Mesenteric fat pad (tissue), 1 donor: ENCODE data around the gene CACNA1S. TPM values are rescaled to one million over a fixed set of nuclear protein-coding genes. Genes with fewer than 3 reads are reported as not detected.

Experiments used
- DNase-seq: peaks from one replicate; pipeline ENCODE4 v3.0.0-alpha.2; 2020; ENCODE audit warnings: low spot score
- total RNA-seq: library from RNA; stranded (reverse); fragmentation: NEBNext Ultra II Directional; extraction: Animal tissue kit (Norgen Biotek cat#: 25700); gene quantifications from one replicate; pipeline ENCODE4 v1.2.1, GENCODE V29; 2021
- donor health status: DM: yes; HTN: yes; CAD: no.

CACNA1S gene
- total RNA-seq, 1 donor from 2014 or later = not detected

- no peak for DNase-seq
Observed at GRCh38 chr1:201063145-201063544, 49.1 kb downstream of the CACNA1S start.

GRCh38 chr1:201062511-201063091 lies 49.6 kb downstream of the CACNA1S start:
- no peak for DNase-seq

GRCh38 chr1:201061886-201062285 lies 50.3 kb downstream of the CACNA1S start:
- no peak for DNase-seq

- DNase-seq = no peak
Observed at GRCh38 chr1:201061049-201061448, 51.2 kb downstream of the CACNA1S start.

GRCh38 chr1:201060586-201060985 lies 51.6 kb downstream of the CACNA1S start:
- DNase-seq = no peak

- DNase-seq = no peak
Observed at GRCh38 chr1:201059871-201060555, 52.2 kb downstream of the CACNA1S start.

- DNase-seq = no peak
Observed at GRCh38 chr1:201059401-201059800, 52.8 kb downstream of the CACNA1S start.

- no peak for DNase-seq
Observed at GRCh38 chr1:201054091-201054543, 58.1 kb downstream of the CACNA1S start.

GRCh38 chr1:201053155-201053860 lies 58.9 kb downstream of the CACNA1S start:
- DNase-seq = no peak

- DNase-seq = no peak
Observed at GRCh38 chr1:201051399-201051798, 60.8 kb downstream of the CACNA1S start.

GRCh38 chr1:201050515-201051277 lies 61.5 kb downstream of the CACNA1S start:
- DNase-seq = no peak

GRCh38 chr1:201049248-201049831 lies 62.9 kb downstream of the CACNA1S start:
- DNase-seq = no peak

- no peak for DNase-seq
Observed at GRCh38 chr1:201048521-201048920, 63.7 kb downstream of the CACNA1S start.

- DNase-seq = no peak
Observed at GRCh38 chr1:201044119-201044518, 68.1 kb downstream of the CACNA1S start.

- no peak for DNase-seq
Observed at GRCh38 chr1:201042779-201043461, 69.3 kb downstream of the CACNA1S start.

GRCh38 chr1:201041011-201041410 lies 71.2 kb downstream of the CACNA1S start:
- no peak for DNase-seq

GRCh38 chr1:201039876-201040275 lies 72.3 kb downstream of the CACNA1S start:
- DNase-seq = no peak

- no peak for DNase-seq
Observed at GRCh38 chr1:201039418-201039817, 72.8 kb downstream of the CACNA1S start.

- no peak for DNase-seq
Observed at GRCh38 chr1:201038186-201038876, 73.9 kb downstream of the CACNA1S start.
